HG03135 (cell line): Measurements from ENCODE around the gene IVD.

ENCODE experiments used
- ATAC-seq: cut with Tn5 transposase; IDR thresholded peaks from one replicate; pipeline ENCODE4 v1.9.1; 2021; ENCODE audit warnings: mild to moderate bottlenecking, moderate library complexity; ENCODE audit not compliant: unreplicated experiment

Gene IVD

GRCh38 chr15:40372981-40373380 lies 32.6 kb upstream of the IVD start:
- ATAC-seq: no peak

GRCh38 chr15:40377606-40378005 lies 28.0 kb upstream of the IVD start:
- ATAC-seq: no peak

- no peak for ATAC-seq
Measured at GRCh38 chr15:40379374-40379773, 26.2 kb upstream of the IVD start.

- no peak for ATAC-seq
Measured at GRCh38 chr15:40379853-40380252, 25.7 kb upstream of the IVD start.

GRCh38 chr15:40380636-40381035 lies 25.0 kb upstream of the IVD start:
- no peak for ATAC-seq

GRCh38 chr15:40381818-40382529 lies 23.6 kb upstream of the IVD start:
- no peak for ATAC-seq

- ATAC-seq: peak; percentile 94
Measured at GRCh38 chr15:40382580-40383456, 22.8 kb upstream of the IVD start, which contains the start of gene KNSTRN. Gene KNSTRN (plus strand): TSS chr15:40382721. CDS start chr15:40382836, 115 bp downstream.

GRCh38 chr15:40386480-40386879 lies 19.1 kb upstream of the IVD start:
- no peak for ATAC-seq

GRCh38 chr15:40388941-40389823 lies 16.4 kb upstream of the IVD start:
- ATAC-seq: no peak

GRCh38 chr15:40389824-40390595 lies 15.6 kb upstream of the IVD start:
- ATAC-seq: no peak

- ATAC-seq: no peak
Measured at GRCh38 chr15:40392986-40393948, 12.3 kb upstream of the IVD start.

- ATAC-seq: no peak
Measured at GRCh38 chr15:40397688-40398412, 7.7 kb upstream of the IVD start.

- peak; percentile 59 for ATAC-seq
Measured at GRCh38 chr15:40398413-40398873, 7.2 kb upstream of the IVD start.

GRCh38 chr15:40399370-40399769 lies 6.2 kb upstream of the IVD start:
- ATAC-seq: no peak

- peak; percentile 63 for ATAC-seq
Measured at GRCh38 chr15:40407330-40407990, 1.9 kb downstream of the IVD start.

GRCh38 chr15:40409366-40409765 lies 3.8 kb downstream of the IVD start:
- ATAC-seq: no peak

- no peak for ATAC-seq
Measured at GRCh38 chr15:40410476-40410875, 4.9 kb downstream of the IVD start.
